Breast epithelium (tissue), 4 donors: ENCODE results near the gene COLGALT1. TPM values are rescaled to one million over a fixed set of nuclear protein-coding genes. Genes with fewer than 3 reads are reported as not detected.

Source experiments
- DNase-seq, 2 donors: peaks; one replicate each; pipeline ENCODE4 v3.0.0-alpha.2; 2019; ENCODE audit warnings: low spot score in 2 of 2
- H3K27ac ChIP-seq, 2 donors: fragments of 200-600 bp; sonication (generic) in 1 of 2; one replicate each; pipeline ENCODE4 v1.5.1; 2016 to 2019; ENCODE audit warnings: mild to moderate bottlenecking in 1 of 2
- H3K27me3 ChIP-seq, 2 donors: fragments of 200-600 bp; sonication (generic) in 1 of 2; one replicate each; pipeline versions ENCODE4 v1.5.1 to v1.6.0; 2017 to 2019; ENCODE audit warnings: control low read depth in 1 of 2, mild to moderate bottlenecking in 1 of 2
- H3K36me3 ChIP-seq: fragments of 200-600 bp; one replicate; pipeline ENCODE4 v1.5.1; 2019
- H3K4me1 ChIP-seq, 2 donors: fragments of 200-600 bp; sonication (generic); one replicate each; pipeline ENCODE4 v1.5.1; 2016 to 2019; ENCODE audit warnings: control low read depth in 1 of 2
- H3K4me3 ChIP-seq, 3 donors: fragments of 200-600 bp; sonication (generic); 1 replicate in 2 of 3; 2 replicates in 1 of 3; pipeline ENCODE4 v1.5.1; 2016 to 2019; ENCODE audit warnings: mild to moderate bottlenecking in 3 of 3, moderate library complexity in 2 of 3
- H3K9me3 ChIP-seq, 2 donors: fragments of 200-600 bp; sonication (generic) in 1 of 2; one replicate each; pipeline ENCODE4 v1.5.1; 2016 to 2019; ENCODE audit warnings: control low read depth in 1 of 2
- POLR2A ChIP-seq: fragments of 450-650 bp; IDR thresholded peaks from one replicate; pipeline ENCODE4 v1.6.1; 2016; ENCODE audit warnings: antibody characterized with exemption, mild to moderate bottlenecking, moderate library complexity
- POLR2AphosphoS5 ChIP-seq, 3 donors: sonication (generic); formaldehyde crosslinking; IDR thresholded peaks; one replicate each; pipeline ENCODE4 v1.6.1; 2017; ENCODE audit warnings: antibody characterized with exemption in 3 of 3
- intact Hi-C: fragments of 100-400 bp; cut with DNase I; formaldehyde crosslinking; loops from one replicate; pipeline ENCODE4 v1.15.1; 2023; ENCODE audit warnings: low total_unique reads
- total RNA-seq, 3 donors: library from RNA; depleted of rRNA; stranded (reverse); fragments of >200 nt; gene quantifications; one replicate each; pipeline ENCODE4 v1.1.0, GENCODE V29; 2016
- TF ChIP-seq, protein P1 (sequence below), 3 donors: fragments of 450-650 bp; IDR thresholded peaks; one replicate each; pipeline ENCODE4 v1.5.1; 2016 to 2017; ENCODE audit warnings: antibody characterized with exemption in 3 of 3, mild to moderate bottlenecking in 3 of 3, moderate library complexity in 3 of 3

COLGALT1 gene
- total RNA-seq, 3 donors from 2014 or later: 45.1 to 99.9 (median 57.0) TPM

- intact Hi-C loops: no loop called here
- no peak for TF ChIP-seq POLR2AphosphoS5 (IDR thresholded peaks at IDR 0.05)
- Histone ChIP-seq H3K27ac (no peak overlapping the region), H3K36me3 (no peaks in the 10 kb centered on the region), H3K4me1 (peaks cover 0 to 4% of the 10 kb centered on the region in 2 donors), H3K4me3 (no peak overlapping the region), H3K9me3 (peaks cover 0 to 6% of the 10 kb centered on the region in 2 donors), H3K27me3 (no peaks in the 10 kb centered on the region)
- no peak for DNase-seq
These were observed 14.2 kb upstream of the COLGALT1 start for GRCh38 chr19:17541184-17541759.

DNA sequence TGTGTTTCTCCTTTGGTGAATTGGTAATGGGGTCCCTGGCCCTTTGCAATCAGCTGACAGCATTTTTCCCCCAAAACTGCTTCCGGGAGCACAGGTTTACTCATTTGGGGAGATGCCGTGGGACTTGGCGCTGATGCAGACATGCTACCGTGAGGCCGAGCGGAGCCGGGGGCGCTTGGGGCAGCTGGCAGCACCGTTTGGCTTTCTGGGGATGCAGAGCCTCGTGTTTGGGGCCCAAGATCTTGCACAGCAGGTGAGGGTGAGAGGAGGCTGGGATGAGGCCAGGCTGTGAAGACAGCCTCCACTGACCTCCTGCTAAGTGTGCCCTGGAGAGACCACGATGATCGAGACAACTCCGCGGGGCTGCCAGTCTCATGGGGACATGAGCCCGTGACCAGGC is 13.4 kb upstream of the COLGALT1 start:
- Histone ChIP-seq H3K4me3 (no peak overlapping the region), H3K27ac (no peak overlapping the region), H3K36me3 (no peaks in the 10 kb centered on the region), H3K4me1 (peaks cover 0 to 4% of the 10 kb centered on the region in 2 donors), H3K27me3 (no peaks in the 10 kb centered on the region), H3K9me3 (peaks cover 0 to 6% of the 10 kb centered on the region in 2 donors)
- intact Hi-C loops: no loop called here
- DNase-seq: no peak
- TF ChIP-seq, protein P1, sequence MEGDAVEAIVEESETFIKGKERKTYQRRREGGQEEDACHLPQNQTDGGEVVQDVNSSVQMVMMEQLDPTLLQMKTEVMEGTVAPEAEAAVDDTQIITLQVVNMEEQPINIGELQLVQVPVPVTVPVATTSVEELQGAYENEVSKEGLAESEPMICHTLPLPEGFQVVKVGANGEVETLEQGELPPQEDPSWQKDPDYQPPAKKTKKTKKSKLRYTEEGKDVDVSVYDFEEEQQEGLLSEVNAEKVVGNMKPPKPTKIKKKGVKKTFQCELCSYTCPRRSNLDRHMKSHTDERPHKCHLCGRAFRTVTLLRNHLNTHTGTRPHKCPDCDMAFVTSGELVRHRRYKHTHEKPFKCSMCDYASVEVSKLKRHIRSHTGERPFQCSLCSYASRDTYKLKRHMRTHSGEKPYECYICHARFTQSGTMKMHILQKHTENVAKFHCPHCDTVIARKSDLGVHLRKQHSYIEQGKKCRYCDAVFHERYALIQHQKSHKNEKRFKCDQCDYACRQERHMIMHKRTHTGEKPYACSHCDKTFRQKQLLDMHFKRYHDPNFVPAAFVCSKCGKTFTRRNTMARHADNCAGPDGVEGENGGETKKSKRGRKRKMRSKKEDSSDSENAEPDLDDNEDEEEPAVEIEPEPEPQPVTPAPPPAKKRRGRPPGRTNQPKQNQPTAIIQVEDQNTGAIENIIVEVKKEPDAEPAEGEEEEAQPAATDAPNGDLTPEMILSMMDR (IDR thresholded peaks at IDR 0.05): no peak
- TF ChIP-seq POLR2AphosphoS5 (IDR thresholded peaks at IDR 0.05) (no peak), POLR2A (no peak)

DNA sequence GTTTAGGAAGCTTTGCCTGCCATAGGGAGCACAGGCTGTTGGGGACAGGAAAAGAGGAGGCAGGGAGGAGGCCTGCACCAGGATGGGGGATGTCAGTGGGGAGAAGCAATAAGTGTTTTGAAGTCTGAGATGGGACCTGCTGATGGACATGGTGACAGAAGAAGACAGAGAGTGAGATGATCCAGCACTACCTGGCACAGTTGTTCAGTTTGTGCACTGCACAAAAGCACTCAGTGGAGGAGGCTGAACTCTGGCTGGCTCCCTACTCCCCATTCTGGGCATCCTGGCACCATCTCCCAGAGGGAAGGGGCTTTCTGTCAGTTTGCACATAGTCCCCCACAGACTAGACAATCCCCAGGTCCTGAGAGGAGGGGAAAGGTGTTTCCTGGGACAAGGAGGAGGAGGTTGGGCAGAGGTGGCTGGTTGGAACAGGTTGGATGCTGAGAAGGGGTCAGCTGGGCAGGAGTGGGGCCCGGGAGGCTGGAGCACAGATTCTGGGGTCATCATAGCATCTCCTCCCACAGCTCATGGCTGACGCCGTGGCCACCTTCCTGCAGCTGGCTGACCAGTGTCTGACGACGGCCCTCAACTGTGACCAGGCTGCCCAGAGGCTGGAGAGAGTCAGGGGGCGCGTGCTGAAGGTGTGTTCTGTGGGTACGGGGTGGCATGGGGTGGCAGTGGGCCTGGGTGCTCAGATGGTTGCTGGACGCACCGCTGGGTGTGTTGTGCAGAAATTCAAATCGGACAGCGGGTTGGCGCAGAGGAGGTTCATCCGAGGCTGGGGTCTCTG is 12.5 kb upstream of the COLGALT1 start:
- Histone ChIP-seq H3K4me3 (no peak overlapping the region), H3K27me3 (no peaks in the 10 kb centered on the region), H3K4me1 (peaks cover 0 to 4% of the 10 kb centered on the region in 2 donors), H3K27ac (no peak overlapping the region), H3K9me3 (peaks cover 0 to 6% of the 10 kb centered on the region in 2 donors), H3K36me3 (no peaks in the 10 kb centered on the region)
- intact Hi-C loops: no loop called here
- DNase-seq: no peak
- TF ChIP-seq POLR2AphosphoS5 (IDR thresholded peaks at IDR 0.05) (no peak), POLR2A (no peak)
- TF ChIP-seq, protein P1 (IDR thresholded peaks at IDR 0.05): no peak

DNA sequence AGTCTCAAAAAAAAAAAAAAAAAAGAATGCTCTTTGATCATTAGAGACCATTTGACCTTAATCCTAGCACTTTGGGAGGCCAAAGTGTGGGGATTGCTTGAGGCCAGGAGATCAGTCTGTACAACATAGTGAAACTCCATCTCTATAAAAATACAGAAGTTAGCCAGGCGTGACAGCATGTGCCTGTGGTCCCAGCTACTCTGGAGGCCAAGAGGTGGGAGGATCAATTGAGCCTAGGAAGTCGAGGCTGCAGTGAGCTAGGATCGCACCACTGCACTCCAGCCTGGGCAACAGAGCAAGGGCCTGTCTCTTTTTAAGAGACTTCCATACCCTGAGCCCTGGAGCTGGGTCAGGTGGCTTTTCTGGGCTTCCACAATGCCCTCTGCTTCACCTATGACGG is 11.5 kb upstream of the COLGALT1 start:
- Histone ChIP-seq H3K27ac (no peak overlapping the region), H3K27me3 (no peaks in the 10 kb centered on the region), H3K4me1 (peaks cover 0 to under 1% of the 10 kb centered on the region in 2 donors), H3K36me3 (no peaks in the 10 kb centered on the region), H3K4me3 (no peak overlapping the region), H3K9me3 (peaks cover 0 to 6% of the 10 kb centered on the region in 2 donors)
- intact Hi-C loops: no loop called here
- TF ChIP-seq POLR2AphosphoS5 (IDR thresholded peaks at IDR 0.05) (no peak), POLR2A (no peak)
- TF ChIP-seq, protein P1 (IDR thresholded peaks at IDR 0.05): no peak
- DNase-seq: no peak

GRCh38 chr19:17544418-17544817 is 11.0 kb upstream of the COLGALT1 start:
- intact Hi-C loops: no loop called here
- Histone ChIP-seq H3K9me3 (peaks cover 0 to 6% of the 10 kb centered on the region in 2 donors), H3K27me3 (no peaks in the 10 kb centered on the region), H3K4me1 (no peaks in the 10 kb centered on the region), H3K27ac (no peak overlapping the region), H3K36me3 (no peaks in the 10 kb centered on the region), H3K4me3 (no peak overlapping the region)
- TF ChIP-seq POLR2AphosphoS5 (IDR thresholded peaks at IDR 0.05) (no peak), POLR2A (no peak)
- TF ChIP-seq, protein P1 (IDR thresholded peaks at IDR 0.05): no peak
- DNase-seq: no peak
